NCI-H146 treated with DMSO at 0.1 percent for 48 hours (cell line): Measurements from ENCODE around the gene AUNIP.

Experiments used
- DNase-seq: peaks from one replicate; lab custom pipeline; 2025; ENCODE audit not compliant: unreplicated experiment; lab: John Stamatoyannopoulos, UW

AUNIP gene

GRCh38 chr1:25797939-25798338 lies 61.3 kb downstream of the AUNIP start:
- DNase-seq = no peak

- peak; percentile 66 for DNase-seq
Measured at GRCh38 chr1:25796811-25797458, 62.3 kb downstream of the AUNIP start.

- no peak for DNase-seq
Measured at GRCh38 chr1:25795946-25796810, 63.1 kb downstream of the AUNIP start.

GRCh38 chr1:25795211-25795610 lies 64.0 kb downstream of the AUNIP start:
- DNase-seq = no peak

DNA sequence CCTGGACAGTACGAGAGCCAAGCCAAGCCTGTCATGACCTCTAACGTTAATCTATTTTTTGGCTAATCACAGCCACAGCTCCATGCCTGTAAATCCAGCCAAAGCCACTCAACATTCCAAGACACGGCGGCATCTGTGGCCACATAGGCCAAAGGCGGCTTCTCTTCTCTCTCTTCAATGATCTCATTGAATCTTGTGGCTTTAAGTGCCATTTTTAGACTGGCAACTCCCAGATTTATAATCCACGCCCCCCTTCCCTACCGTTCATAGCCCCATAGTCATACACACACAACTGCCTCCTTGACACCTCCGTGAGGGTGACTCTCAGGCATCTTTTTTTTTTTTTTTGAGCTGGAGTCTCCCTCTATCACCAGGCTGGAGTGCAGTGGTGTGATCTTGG lies 64.9 kb downstream of the AUNIP start:
- DNase-seq = no peak

- no peak for DNase-seq
Measured at GRCh38 chr1:25793585-25794170, 65.6 kb downstream of the AUNIP start.

- no peak for DNase-seq
Measured at GRCh38 chr1:25792115-25792514, 67.1 kb downstream of the AUNIP start.

DNA sequence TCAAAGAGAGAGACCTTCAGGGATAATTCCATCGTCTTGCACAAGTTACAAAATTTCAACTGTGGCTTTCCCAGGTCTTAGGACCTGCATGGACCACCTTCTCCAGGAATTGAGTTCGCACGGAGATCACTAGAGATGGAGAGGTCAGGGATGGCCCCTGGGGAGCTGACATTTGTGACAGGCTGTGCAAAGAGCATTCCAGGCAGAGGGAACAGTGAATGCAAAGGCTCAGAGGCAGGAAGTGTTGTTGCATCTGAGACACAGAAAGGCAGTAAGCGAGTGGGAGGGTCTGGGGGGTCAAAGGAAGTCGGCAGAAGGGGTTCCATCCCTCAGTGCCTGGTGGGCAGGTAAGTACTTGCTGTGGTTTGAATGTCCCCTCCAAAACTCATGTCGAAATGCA lies 68.8 kb downstream of the AUNIP start:
- DNase-seq = no peak

GRCh38 chr1:25787760-25788166 lies 71.5 kb downstream of the AUNIP start:
- no peak for DNase-seq

DNA sequence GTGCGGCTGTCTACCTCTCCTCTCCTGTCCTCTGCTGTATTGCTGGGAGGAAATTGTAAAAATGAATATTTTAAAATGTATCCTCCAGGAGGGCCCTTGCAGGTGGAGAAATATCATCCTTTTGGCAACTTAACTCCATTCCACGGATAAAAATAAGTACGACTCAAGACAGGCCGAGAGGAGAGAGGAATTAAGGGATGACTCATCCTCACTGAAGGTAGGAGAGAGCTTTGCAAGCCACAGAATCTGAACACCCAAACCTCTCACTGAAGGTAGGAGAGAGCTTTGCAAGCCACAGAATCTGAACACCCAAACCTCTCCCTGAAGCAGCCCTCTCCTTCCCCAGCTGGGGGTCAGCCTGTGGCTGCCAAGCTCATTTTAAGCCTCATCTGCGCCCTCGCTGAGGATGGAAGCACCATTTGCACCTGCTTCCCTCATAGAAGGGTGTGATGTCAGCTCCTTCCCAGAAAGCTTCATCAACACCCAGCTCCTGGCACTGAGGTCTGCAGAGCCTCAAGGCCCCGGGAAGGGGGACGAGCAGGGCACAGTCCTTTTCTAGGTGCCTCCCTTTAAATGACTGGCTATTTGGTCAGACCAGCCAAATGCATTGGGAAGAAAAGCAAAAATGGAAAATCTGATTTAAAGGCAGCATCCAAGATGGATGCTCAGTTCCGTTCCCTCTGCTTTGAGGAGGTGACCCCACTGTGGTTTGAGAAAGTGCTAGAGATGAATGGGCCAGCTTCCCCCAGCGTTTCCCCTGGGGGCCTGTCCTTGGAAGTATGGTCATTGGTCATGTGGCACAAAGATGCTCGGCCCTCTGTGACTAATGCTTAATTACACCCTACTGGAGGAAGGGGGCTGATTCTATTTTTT lies 72.1 kb downstream of the AUNIP start:
- no peak for DNase-seq

DNA sequence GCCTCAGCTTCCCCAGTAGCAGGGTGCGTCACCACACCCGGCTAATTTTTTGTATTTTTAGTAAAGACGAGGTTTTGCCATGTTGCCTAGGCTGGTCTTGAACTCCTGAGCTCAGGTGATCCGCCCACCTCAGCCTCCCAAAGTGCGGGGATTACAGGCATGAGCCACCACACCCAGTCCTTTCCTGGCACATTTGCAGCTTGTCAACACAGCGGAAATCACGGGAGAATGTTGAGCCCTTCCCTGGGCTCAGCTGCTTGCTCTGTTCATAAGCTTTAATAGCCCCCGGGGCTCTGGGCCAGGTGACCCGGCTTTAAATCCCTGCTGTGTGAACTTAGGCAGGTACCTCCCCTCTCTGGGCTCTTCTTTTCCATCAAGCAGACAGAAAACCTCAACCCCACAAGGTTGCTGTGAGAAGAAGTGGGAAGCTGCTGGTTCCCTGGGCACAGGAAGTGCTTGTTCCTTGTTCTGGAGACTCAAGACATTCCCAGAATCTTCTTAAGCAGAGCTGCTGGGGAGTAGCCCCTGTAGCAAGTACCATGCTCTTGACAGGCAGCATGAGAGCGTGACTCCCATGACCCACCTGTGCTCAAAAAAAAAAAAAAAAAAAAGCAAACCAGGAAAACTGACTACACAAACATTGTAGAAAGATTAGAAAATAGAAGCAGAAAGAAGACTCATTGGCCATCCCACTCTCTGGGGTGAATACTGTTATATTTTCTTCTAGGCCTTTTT lies 73.8 kb downstream of the AUNIP start:
- no peak for DNase-seq

GRCh38 chr1:25784575-25785051 lies 74.6 kb downstream of the AUNIP start:
- no peak for DNase-seq
